Measurements from ENCODE around the gene PTPRD.

- TF ChIP-seq CTCF (IDR thresholded peaks at IDR 0.05; ENCODE audit: insufficient read depth, low read length, poor library complexity, severe bottlenecking) (no peak), EZH2phosphoT487 (conservative IDR thresholded peaks at IDR 0.05; ENCODE audit: low read length) (no peak)
Observed at GRCh38 chr9:9612270-9612669, 1000.5 kb downstream of the PTPRD start.
